Measurements from ENCODE around the gene LHPP. TPM values are rescaled to one million over a fixed set of nuclear protein-coding genes. Genes with fewer than 3 reads are reported as not detected.

Gene LHPP
- polyA plus RNA-seq, 3 donors from 2014 or later, result 10.1 to 15.3 (median 14.2) TPM

DNA sequence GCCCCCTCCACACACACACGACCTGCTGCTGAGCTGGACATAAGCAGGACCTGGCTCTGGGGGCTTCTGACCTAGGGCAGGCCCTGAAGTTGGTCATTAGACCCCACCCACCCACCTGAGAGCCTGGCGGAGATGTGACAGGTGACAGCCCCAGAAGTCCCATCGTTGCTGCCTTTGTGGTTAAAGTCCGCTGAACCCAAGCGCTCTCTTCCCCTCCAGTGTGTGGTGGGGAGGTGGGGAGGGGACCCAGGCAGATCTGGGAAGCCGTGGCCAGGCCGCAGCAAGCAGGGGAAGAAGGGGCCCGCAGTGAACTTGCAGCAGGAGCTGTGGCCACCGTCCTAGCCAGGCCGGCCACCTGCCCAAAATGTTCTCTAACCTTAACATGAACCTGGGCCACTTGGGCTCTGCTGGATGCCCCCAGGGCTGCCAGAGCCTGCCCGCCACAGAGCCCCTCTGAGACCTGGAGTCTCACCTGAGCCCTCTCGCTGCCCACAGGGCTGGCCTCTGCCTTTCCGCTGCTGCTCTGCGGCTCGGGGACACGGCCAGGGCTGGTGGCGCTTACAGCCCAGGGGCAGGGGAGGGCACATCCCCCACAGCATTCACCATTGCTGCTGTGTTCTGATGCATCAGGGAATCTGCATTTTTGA, 65.1 kb downstream of the LHPP start:
- Mint-ChIP-seq H3K9me3 (no peaks in the 10 kb centered on the region), H3K36me3 (no peaks in the 10 kb centered on the region), H3K27ac (no peak overlapping the region), H3K27me3 (ENCODE audit: low read depth in 3 of 3) (peaks cover 3 to 4% (median 4%) of the 10 kb centered on the region in 3 donors), H3K4me1 (peaks cover 0 to 6% of the 10 kb centered on the region in 2 donors), H3K4me3 (no peak overlapping the region)
- no peak for DNase-seq

DNA sequence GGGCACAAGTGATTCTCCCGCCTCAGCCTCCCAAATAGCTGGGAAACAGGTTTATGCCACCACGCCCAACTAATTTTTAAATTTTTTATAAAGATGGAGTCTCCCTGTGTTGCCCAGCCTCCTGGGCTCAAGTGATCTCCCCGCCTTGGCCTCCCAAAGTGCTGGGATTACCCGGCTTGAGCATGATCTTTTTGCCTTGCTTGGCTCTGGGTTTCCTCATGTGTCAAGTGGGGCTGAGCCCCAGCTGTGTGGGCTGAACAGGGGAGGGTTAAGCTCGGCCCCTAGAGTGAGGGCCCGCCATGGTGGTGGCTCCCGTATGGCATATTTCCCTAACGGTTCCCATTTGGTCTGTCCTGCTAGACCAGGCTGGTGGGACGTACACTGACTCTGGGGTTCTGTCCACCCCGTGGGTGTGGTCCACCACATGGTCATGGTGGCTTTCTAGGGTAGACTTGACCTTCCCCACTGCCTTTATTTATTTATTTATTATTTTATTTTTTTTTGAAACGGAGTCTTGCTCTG, 66.3 kb downstream of the LHPP start:
- Mint-ChIP-seq H3K4me3 (no peak overlapping the region), H3K4me1 (peaks cover 0 to 6% of the 10 kb centered on the region in 2 donors), H3K27me3 (ENCODE audit: low read depth in 3 of 3) (peaks cover 2 to 6% (median 3%) of the 10 kb centered on the region in 3 donors), H3K27ac (no peak overlapping the region), H3K9me3 (no peaks in the 10 kb centered on the region), H3K36me3 (no peaks in the 10 kb centered on the region)
- no peak for DNase-seq

- no peaks in the 10 kb centered on the region for H3K36me3 Mint-ChIP-seq
- H3K4me1 Mint-ChIP-seq, result peaks cover 8 to 14% of the 10 kb centered on the region in 2 donors
- H3K27ac Mint-ChIP-seq, result no peak overlapping the region
- H3K4me3 Mint-ChIP-seq, result no peak overlapping the region
- H3K9me3 Mint-ChIP-seq, result no peaks in the 10 kb centered on the region
- peaks cover 2 to 6% (median 3%) of the 10 kb centered on the region in 3 donors for H3K27me3 Mint-ChIP-seq (ENCODE audit: low read depth in 3 of 3)
- DNase-seq, result no peak
Measured at GRCh38 chr10:124529661-124530214, 68.1 kb downstream of the LHPP start.

DNA sequence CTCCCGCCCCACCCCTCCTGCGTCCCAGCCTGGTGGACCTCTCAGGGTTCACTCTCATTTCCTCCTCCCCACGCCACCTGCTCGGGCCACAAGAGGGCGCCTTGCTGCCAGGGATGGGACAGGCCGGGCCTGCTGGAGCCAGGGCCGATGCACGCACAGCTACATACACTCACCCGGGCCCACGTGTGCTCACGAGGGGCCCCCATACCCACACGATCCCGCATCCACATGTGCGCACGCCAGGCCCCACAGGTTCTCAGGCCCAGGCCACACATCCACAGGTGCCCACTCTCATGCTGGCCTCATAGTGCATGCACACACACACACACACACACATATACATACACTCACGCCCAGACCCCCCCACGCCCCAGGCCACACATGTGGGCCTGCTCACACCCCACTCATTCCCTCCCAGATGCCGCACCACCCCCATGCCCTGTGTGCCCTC, 68.6 kb downstream of the LHPP start:
- peaks cover 2 to 6% (median 3%) of the 10 kb centered on the region in 3 donors for H3K27me3 Mint-ChIP-seq (ENCODE audit: low read depth in 3 of 3)
- no peak overlapping the region for H3K4me3 Mint-ChIP-seq
- no peaks in the 10 kb centered on the region for H3K9me3 Mint-ChIP-seq
- peaks cover 13 to 19% of the 10 kb centered on the region in 2 donors for H3K4me1 Mint-ChIP-seq
- no peaks in the 10 kb centered on the region for H3K36me3 Mint-ChIP-seq
- DNase-seq, result peak; percentile 77 to 83 (median 78)
- H3K27ac Mint-ChIP-seq, result peak overlapping the region in 3 of 6 donors; percentile 12 to 37 (median 20)

- H3K4me3 Mint-ChIP-seq, result no peak overlapping the region
- DNase-seq, result no peak
- H3K9me3 Mint-ChIP-seq, result no peaks in the 10 kb centered on the region
- H3K27me3 Mint-ChIP-seq (ENCODE audit: low read depth in 3 of 3), result peaks cover 2 to 6% (median 3%) of the 10 kb centered on the region in 3 donors
- no peaks in the 10 kb centered on the region for H3K36me3 Mint-ChIP-seq
- H3K4me1 Mint-ChIP-seq, result peaks cover 13 to 19% of the 10 kb centered on the region in 2 donors
- H3K27ac Mint-ChIP-seq, result no peak overlapping the region
Measured at GRCh38 chr10:124530816-124531215, 69.2 kb downstream of the LHPP start.

- no peak overlapping the region for H3K4me3 Mint-ChIP-seq
- H3K27ac Mint-ChIP-seq, result no peak overlapping the region
- no peaks in the 10 kb centered on the region for H3K9me3 Mint-ChIP-seq
- H3K27me3 Mint-ChIP-seq (ENCODE audit: low read depth in 3 of 3), result peaks cover 2 to 6% (median 3%) of the 10 kb centered on the region in 3 donors
- peaks cover 13 to 19% of the 10 kb centered on the region in 2 donors for H3K4me1 Mint-ChIP-seq
- no peak for DNase-seq
- no peaks in the 10 kb centered on the region for H3K36me3 Mint-ChIP-seq
Measured at GRCh38 chr10:124532106-124532641, 70.6 kb downstream of the LHPP start.

GRCh38 chr10:124532788-124533187, 71.2 kb downstream of the LHPP start:
- Mint-ChIP-seq H3K27ac (no peak overlapping the region), H3K9me3 (no peaks in the 10 kb centered on the region), H3K36me3 (no peaks in the 10 kb centered on the region), H3K4me1 (peaks cover 13 to 19% of the 10 kb centered on the region in 2 donors), H3K27me3 (ENCODE audit: low read depth in 3 of 3) (peaks cover 2 to 6% (median 3%) of the 10 kb centered on the region in 3 donors), H3K4me3 (no peak overlapping the region)
- DNase-seq, result no peak

GRCh38 chr10:124533266-124533665, 71.6 kb downstream of the LHPP start:
- Mint-ChIP-seq H3K4me1 (peaks cover 13 to 19% of the 10 kb centered on the region in 2 donors), H3K9me3 (no peaks in the 10 kb centered on the region), H3K27ac (no peak overlapping the region), H3K27me3 (ENCODE audit: low read depth in 3 of 3) (peaks cover 2 to 6% (median 3%) of the 10 kb centered on the region in 3 donors), H3K4me3 (no peak overlapping the region), H3K36me3 (no peaks in the 10 kb centered on the region)
- no peak for DNase-seq

DNA sequence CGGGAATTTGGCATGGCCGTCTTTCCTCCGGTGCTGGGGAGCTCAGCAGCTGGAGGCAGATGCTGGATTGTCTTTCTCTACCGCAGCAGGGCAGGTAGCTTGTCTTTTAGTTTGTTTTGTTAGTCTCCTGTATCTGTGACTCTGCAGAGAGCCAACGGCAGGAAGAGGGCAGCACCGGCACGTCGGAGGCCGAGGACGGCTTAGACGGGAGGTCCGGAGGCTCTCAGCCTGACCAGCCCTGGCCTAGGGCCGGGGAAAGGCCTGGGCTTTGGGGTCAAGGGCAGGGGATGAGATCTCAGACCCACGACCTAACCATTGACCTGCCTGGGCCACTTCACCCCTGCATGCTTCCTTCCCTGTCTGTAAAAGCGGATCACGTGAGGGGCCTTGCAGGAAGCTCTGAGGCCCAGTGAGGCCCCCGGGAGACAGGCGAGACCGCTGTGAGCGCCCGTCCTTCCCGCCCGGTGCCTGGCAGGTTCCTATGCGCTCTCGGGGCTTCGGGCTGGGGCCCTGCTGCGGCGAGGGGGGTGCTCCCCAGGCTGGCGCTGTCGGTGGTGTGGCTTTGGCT, 72.7 kb downstream of the LHPP start:
- Mint-ChIP-seq H3K27ac (peak overlapping the region; percentile 9 to 81 (median 74)), H3K36me3 (no peaks in the 10 kb centered on the region), H3K4me1 (peaks cover 13 to 19% of the 10 kb centered on the region in 2 donors), H3K27me3 (ENCODE audit: low read depth in 3 of 3) (peaks cover 2 to 6% (median 3%) of the 10 kb centered on the region in 3 donors), H3K9me3 (no peaks in the 10 kb centered on the region), H3K4me3 (peak overlapping the region; percentile 19 to 60 (median 33))
- DNase-seq, result peak; percentile 34 to 44 (median 40)

DNA sequence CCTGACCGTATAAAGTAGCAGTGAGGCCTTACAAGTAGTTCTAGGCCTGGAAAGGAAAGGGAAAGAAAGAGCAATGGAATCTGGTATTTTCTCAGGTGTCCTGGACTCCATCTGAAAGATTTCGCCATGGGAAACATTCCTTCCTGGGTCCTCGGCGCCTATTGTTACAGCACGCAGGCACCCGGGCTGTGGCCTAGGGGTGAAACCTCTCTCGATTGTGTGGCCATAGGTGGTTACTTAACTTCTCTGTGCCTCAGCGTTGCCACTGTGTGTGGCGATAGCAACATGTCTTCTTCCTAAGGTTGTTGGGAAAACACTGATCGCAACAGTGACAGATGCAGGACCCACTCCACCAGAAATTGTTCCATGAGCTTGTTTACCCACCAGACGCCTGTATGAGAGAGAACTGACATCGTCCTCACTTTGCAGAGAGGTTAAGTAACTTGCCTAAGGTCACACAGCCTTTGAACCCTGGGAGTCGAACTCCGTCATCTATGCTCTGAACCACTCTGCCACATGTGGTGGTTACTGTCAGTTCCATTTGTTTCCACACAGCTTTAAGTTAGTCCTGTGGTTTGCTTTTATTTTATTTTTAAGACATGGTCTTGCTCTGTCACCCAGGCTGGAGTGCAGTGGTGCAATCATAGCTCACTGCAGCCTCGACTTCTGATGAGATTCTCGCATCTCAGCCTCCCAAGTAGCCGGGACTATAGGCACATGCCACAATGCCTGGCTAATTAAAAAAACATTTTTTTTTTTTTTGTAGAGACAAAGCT, 73.4 kb downstream of the LHPP start:
- peak overlapping the region; percentile 9 to 81 (median 74) for H3K27ac Mint-ChIP-seq
- no peaks in the 10 kb centered on the region for H3K9me3 Mint-ChIP-seq
- peaks cover 13 to 19% of the 10 kb centered on the region in 2 donors for H3K4me1 Mint-ChIP-seq
- peak overlapping the region; percentile 19 to 60 (median 33) for H3K4me3 Mint-ChIP-seq
- peaks cover 2 to 6% (median 3%) of the 10 kb centered on the region in 3 donors for H3K27me3 Mint-ChIP-seq (ENCODE audit: low read depth in 3 of 3)
- DNase-seq, result no peak
- no peaks in the 10 kb centered on the region for H3K36me3 Mint-ChIP-seq

- DNase-seq, result no peak
- Mint-ChIP-seq H3K4me1 (peaks cover 13 to 15% of the 10 kb centered on the region in 2 donors), H3K9me3 (no peaks in the 10 kb centered on the region), H3K27me3 (ENCODE audit: low read depth in 3 of 3) (peaks cover 0 to 4% (median 2%) of the 10 kb centered on the region in 3 donors), H3K27ac (no peak overlapping the region), H3K4me3 (no peak overlapping the region), H3K36me3 (no peaks in the 10 kb centered on the region)
Measured at GRCh38 chr10:124535731-124536495, 74.3 kb downstream of the LHPP start.

GRCh38 chr10:124536496-124537050, 75.0 kb downstream of the LHPP start:
- H3K4me3 Mint-ChIP-seq, result no peak overlapping the region

More at GRCh38 chr10:124536496-124537050, 75.0 kb downstream of the LHPP start:
- H3K9me3 Mint-ChIP-seq, result no peaks in the 10 kb centered on the region
- no peak for DNase-seq
- H3K36me3 Mint-ChIP-seq, result no peaks in the 10 kb centered on the region
- H3K4me1 Mint-ChIP-seq, result peaks cover 12 to 13% of the 10 kb centered on the region in 2 donors
- H3K27me3 Mint-ChIP-seq (ENCODE audit: low read depth in 3 of 3), result peaks cover 0 to 2% (median 0%) of the 10 kb centered on the region in 3 donors
- no peak overlapping the region for H3K27ac Mint-ChIP-seq

All from immature natural killer cell (primary cell).